COLO668 (cell line): ENCODE measurements around the gene MYORG.

Experiments used
- DNase-seq: peaks from one replicate; lab custom pipeline; 2025; ENCODE audit not compliant: unreplicated experiment; lab: John Stamatoyannopoulos, UW

Gene MYORG

DNA sequence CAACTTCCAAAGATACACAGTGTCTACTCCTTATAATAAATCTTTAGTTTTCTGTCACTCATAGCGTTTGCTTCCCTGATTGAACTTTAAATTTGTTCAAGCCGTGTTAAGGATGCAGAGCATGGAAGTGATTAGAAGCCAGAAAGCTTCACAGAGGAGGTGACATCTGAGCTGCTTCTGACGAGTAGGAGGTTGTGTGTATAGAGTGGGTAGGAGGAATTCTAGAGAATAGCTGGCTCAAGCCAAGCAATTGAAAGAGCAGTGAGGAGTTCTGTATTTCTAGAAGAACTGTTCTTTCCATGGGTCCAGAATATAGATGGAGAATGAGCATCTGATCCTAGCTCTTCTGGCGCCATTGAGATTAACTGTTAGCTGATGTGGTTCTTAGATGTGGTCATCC lies 41.3 kb downstream of the MYORG start:
- no peak for DNase-seq

DNA sequence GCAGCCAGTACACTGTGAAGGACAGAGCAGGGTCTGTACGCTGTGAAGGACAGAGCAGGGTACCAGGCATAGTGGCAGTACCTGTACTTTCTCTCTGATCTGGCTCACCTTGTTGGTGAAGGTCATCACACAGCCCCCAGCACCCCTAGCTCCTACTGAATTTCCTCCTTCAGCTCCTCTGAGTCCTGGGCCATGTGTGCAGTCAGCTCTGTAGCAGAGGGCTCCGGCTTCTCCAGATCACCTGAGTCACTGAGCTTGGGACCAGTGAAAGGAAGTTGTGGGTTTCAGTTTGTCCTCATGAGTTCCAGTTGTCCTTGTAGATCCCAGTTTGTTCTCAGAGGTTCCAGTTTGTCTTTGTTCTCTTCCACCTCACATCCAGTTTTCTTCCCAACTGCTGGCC lies 41.8 kb downstream of the MYORG start:
- no peak for DNase-seq

DNA sequence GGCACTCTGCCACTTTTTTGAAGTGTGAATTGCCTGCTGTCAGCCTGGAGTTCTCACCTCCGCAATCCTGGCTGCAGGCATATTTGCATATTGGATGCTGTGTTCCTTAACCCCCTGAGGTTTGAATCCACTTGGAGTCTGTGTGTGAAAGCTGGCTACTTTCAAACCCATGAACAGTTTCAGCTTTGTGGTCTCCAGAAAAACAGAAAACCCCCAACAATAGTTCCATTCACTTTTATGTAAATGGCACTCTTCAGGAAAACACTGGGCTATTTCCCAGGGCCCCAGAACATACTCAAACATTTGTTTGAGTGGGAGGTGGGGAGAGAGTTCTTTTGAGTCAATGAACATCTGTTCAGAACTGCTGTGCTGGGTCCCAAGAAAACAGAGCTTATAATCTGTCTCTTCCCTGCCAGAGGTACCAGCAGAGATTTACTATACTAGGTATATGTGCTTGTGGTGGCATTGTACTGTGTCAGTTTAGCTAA lies 42.3 kb downstream of the MYORG start:
- no peak for DNase-seq

DNA sequence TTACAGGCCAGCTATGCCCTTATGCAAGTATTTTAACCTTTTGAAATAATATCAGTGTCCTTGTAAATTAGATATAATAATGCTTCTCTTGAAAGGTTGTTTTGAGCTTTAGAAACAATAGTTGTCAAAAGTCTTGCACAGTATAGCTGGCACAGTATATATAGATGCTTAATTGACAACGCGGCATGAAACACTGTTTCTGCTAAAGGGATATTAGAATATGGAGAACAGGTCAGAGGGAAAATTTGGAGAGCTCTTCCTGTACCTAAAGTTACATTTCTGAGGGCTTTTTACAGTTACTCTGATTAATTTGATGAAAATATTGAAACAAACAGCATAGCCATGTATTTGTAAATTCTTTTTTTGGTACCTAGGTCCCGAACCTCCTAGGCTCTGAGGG lies 42.9 kb downstream of the MYORG start:
- DNase-seq: no peak

DNA sequence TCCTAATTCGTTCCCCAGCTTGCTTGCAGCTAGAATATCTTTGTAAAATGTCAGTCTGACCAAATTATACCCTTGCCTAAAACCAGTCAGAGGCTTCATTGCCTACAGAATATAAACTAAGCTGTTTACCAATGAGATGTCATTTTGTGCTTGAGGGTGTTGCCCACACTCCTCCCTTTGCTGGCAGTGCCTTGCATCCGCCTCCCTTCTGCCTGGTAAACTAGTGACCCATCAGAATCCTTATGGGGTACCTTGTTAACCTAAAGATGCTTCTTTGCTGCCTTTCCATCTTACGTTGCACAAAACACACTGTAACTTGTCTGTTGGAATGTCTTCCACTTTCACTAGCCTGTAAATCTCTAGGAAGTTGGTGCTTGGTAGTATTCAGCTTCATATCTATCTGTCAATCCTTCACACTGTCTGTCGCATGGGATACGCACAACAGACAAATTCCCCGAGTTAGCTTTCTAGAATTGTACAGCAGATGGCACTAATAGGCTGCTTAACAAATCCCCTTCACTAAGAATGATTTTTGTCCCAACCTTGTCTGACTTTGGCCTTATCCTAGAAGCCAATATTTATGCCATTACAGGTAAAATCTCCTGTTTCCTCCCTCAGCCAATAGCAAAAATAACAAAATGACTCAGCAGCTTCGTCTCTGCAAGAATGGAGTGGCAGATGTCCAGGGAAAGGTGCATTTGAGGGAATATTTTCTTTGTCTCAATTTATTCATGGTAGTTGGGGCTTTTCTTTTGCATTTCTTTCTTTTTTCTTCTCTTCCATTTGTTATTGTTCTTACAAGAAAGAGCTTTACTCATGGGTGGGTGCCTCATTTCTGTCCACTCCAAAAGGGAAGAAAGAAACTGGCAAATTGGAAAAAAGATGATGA lies 44.4 kb downstream of the MYORG start:
- peak; percentile 10 for DNase-seq

DNA sequence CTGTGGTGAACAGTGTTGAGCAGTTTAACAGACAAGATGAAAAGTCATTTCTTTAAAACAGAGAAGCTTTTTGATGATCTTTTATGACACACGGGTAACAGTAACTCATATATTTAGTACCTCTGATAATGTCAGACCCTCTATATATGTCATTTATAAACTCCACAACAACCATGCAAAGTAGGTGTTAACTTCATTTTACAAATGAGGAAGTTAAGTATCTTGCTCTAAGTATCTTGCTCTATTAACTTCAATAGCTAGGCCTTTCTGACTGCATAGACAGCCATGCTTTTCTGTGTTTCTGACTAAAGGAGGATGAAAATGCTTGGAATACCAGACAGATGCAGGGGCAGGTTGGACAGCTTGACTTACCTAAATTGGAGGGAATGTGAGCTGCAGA lies 45.5 kb downstream of the MYORG start:
- DNase-seq: no peak

DNA sequence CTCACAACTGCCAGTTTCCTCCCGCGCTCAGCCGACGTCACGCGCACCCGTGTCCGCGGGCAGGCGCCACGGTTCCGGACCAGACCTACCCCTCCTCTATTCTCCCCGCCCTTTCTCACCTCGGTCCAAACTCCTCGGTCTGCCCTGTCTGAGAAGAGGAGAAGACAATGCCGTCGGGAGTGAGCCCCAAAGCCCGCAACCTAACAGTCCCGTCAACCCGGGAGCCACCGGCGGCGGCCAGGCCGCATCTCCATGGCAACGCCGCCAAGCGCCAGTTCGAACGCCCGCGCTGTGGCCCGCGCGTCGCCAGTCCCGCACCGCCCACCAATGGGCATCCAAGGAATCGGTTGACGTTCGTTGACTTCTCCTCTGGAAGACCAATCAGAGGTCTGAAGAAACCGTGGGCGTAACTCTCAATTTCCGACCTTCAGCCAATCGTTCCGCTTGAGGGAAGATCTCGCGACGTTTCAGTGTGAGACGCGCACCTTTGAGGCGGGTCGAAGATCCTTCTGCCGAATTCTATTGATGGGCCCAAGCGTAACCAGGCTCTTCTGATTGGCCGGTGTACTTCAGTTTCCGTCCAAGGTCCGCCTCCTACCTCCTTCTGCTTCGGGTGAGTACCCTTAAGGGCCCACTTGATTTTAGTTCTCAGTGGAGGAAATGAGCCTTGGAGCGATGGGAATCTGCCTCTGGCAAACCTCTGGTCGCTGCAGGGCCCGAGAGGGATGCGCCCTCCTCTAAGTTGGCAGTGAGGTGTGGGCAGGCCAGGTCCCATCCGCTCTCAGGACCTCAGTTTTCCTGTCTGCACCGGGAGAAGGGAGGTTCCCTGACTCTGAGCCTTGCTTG lies 47.5 kb downstream of the MYORG start, which contains the start of the genes KIF24 and NUDT2:
TSS of gene KIF24 (minus strand) at position 282 of the 846 bp plus-strand sequence. CDS start 17,922 bp downstream, outside the sequence.
TSS of gene NUDT2 (plus strand) at position 583 of the 846 bp plus-strand sequence. CDS start 9,471 bp downstream, outside the sequence.
- peak; percentile 98 for DNase-seq

DNA sequence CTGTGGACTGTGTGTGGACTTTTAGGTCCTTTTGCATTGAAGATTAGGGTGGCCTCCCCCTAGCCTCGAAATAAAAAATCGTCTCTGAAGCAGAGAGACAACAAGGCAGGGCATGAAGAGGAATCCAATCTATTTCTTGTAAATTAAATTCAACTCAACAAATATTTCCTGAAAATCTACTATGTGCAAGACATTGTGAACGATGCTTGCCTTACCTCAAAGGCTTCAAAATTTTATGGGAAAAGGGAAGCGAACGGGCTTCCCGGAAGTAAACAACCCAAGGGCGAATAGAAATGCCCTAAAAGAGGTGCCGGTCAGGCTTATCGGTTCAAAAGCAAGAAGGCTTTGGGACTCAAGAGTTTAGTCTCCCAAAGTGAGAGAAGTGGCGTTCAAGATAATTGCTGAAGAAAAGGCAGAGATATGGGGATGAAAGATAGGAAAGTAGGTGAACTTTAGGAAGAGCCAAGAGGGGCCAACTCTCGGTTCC lies 48.2 kb downstream of the MYORG start:
- DNase-seq: no peak

DNA sequence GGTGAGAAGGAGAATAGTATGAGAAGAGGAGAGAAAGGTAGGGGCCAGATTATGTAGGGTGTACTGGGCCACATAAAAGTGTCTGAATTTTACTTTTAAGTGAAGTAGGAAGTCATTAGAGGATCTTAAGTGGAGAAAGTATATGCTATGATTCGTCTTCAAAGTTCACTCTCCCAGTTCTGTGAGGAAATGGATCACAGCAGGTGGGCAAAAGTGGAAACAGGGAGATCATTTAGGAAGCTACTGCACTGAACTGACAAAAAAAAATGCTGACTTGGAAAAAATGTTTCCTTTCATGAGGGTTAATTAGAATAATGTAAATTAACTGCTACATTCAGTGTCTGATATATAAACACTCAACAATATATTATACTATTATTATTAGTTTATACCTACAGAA lies 50.0 kb downstream of the MYORG start:
- DNase-seq: no peak

DNA sequence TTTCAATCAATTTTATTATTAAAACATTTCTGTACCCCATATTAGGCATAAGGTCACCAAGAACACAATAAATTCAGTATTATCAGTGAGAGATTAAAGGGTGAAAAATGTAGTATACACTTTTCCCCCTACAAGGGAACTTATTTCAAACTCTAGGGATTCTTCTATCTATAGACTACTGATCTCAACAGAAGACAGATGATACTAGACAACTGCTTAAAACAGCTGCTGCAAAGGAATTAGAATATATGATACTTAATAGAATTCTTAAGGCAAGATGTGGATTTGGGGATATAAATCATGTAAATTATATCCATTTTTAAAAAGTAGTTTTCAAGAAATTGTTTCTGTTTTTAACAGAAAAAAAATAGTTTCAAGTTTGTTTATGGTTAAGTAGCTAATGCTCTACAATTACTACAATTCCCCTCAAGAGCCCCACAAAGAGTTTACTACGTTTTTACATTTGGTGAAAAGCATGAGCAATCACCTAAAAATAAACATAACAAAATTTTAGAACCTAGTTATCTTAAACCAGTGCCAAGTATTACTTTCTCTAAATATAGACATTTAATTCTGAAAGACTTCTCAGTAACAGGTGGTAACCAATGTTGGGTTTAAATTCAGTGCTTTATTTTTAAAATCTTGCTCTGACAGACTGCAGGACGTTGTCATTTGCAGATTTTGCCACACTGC lies 53.7 kb downstream of the MYORG start:
- DNase-seq: no peak

DNA sequence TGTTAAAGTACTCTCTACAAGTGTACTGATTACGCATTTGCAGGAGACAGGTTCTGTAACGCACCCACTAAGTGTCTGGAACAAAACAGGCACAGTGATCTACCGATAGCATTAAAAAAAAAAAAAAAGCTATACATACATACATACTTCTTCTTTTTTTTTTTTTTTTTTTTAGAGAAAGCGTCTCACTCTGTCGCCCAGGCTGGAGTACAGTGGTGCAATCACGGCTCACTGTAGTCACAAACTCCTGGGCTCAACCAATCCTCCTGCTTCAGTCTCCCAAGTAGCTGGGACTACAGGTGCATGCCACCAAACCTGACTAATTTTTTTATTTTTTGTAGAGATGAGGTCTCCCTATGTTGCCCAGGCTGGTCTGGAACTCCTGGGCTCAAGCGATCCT lies 55.2 kb downstream of the MYORG start:
- DNase-seq: no peak

DNA sequence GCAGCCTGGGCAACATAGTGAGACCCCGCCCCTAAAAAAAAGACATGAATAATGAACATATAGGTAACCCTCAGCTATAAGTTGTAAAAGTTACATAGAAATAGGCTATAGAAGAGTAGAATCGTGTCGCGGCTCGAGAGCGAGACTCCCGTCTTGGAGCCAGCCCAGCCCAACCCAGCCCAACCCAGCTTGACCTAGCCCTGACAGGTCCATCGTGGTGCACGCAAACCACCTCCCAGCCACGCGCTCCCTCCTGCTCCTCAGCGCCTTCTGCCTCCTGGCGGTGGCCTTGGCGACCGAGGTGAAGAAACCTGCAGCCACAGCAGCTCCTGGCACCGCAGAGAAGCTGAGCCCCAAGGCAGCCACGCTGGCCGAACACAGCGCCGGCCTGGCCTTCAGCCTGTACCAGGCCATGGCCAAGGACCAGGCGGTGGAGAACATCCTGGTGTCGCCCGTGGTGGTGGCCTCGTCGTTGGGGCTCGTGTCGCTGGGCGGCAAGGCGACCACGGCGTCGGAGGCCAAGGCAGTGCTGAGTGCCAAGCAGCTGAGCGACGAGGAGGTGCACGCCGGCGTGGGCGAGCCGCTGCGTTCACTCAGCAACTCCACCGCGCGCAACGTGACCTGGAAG lies 58.4 kb downstream of the MYORG start:
- DNase-seq: no peak

DNA sequence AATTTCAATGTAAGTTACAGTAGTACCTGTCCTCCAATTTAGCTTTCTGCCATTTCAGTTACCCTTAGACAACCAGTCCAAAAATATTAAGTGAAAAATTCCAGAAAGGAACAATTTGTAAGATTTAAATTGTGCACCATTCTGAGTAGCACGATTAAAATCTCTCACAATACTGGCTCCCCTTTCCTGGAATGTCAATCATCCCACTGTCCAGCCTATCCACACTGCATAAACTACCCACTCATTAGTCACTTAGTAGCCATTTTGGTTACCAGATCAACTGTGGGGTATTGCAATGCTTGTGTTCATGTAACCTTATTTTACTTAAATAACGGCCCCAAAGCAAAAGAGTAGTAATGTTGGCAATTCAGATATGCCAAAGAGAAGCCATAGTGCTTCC lies 59.3 kb downstream of the MYORG start:
- no peak for DNase-seq
